GM23338 (cell line): Measurements from ENCODE around the gene AGAP1.

Source experiments
- CTCF ChIP-seq, 2 experiments: fragments of 200-600 bp in 1 of 2; sonication (generic) in 1 of 2; conservative IDR thresholded peaks; 2 replicates each; pipeline versions ENCODE4 v1.5.1 to v1.6.1; 2016 to 2017; ENCODE audit warnings: antibody characterized with exemption in 2 of 2, low read depth in 2 of 2, mild to moderate bottlenecking in 2 of 2, moderate library complexity in 1 of 2
- EZH2 ChIP-seq: fragments of 200-600 bp; sonication (generic); IDR thresholded peaks from one replicate; pipeline ENCODE4 v1.8.0; 2017; ENCODE audit warnings: antibody characterized with exemption, mild to moderate bottlenecking, low read depth; ENCODE audit not compliant: unreplicated experiment
- EZH2phosphoT487 ChIP-seq: fragments of 200-600 bp; sonication (generic); IDR thresholded peaks from one replicate; pipeline ENCODE4 v1.8.1; 2018; ENCODE audit warnings: antibody characterized with exemption; ENCODE audit not compliant: unreplicated experiment
- JUNB ChIP-seq: IDR thresholded peaks from one replicate; pipeline ENCODE4 v1.6.1; 2016; ENCODE audit warnings: antibody characterized with exemption; ENCODE audit not compliant: unreplicated experiment
- POLR2AphosphoS5 ChIP-seq: IDR thresholded peaks from 2 replicates; pipeline ENCODE4 v1.6.1; 2016; ENCODE audit warnings: antibody characterized with exemption, low read depth

- no peak for TF ChIP-seq CTCF (conservative IDR thresholded peaks at IDR 0.05; ENCODE audit: low read depth in 2 of 2)
- no peak for TF ChIP-seq JUNB
- TF ChIP-seq EZH2 = no peak
- no peak for TF ChIP-seq EZH2phosphoT487
- TF ChIP-seq POLR2AphosphoS5 = no peak
Observed at GRCh38 chr2:235607546-235608199, 113.8 kb downstream of the AGAP1 start.
